HEK293 (cell line): ENCODE results near the gene IKZF2.

Experiments used
- CTCF ChIA-PET: fragments of 350-600 bp; formaldehyde crosslinking; extraction: SDS; loops from one replicate; lab custom pipeline; 2021; ENCODE audit warnings: antibody characterized with exemption; lab: Yijun Ruan, JAX
- POLR2A ChIA-PET: fragments of 300-600 bp; formaldehyde crosslinking; extraction: SDS; loops from one replicate; lab custom pipeline; 2020; ENCODE audit warnings: antibody characterized with exemption, inconsistent platforms; lab: Yijun Ruan, JAX
- H3K27ac ChIP-seq: fragments of 200-500 bp; sonication (Bioruptor generic); 2 replicates; pipeline ENCODE4 v1.5.1; 2014; ENCODE audit warnings: low read depth, low read length, control low read depth, inconsistent platforms; ENCODE audit errors: extremely low read depth
- H3K36me3 ChIP-seq, 2 experiments: fragments of 200-500 bp in 1 of 2; sonication (Bioruptor generic) in 1 of 2; 1 replicate in 1 of 2; 2 replicates in 1 of 2; pipeline ENCODE4 v1.5.1; 2014 to 2017; ENCODE audit warnings: inconsistent platforms in 2 of 2, low read length in 2 of 2; ENCODE audit not compliant: control insufficient read depth in 2 of 2, insufficient read depth in 1 of 2
- H3K4me1 ChIP-seq: fragments of 200-500 bp; sonication (Bioruptor generic); 2 replicates; pipeline ENCODE4 v1.5.1; 2014; ENCODE audit warnings: mild to moderate bottlenecking, low read length, inconsistent platforms; ENCODE audit not compliant: control insufficient read depth, insufficient read depth
- H3K4me3 ChIP-seq: 2 replicates; pipeline ENCODE4 v1.5.1; 2011; ENCODE audit warnings: low read depth, mild to moderate bottlenecking, control low read depth, low read length, moderate library complexity
- H3K9me3 ChIP-seq: fragments of 200-500 bp; sonication (Bioruptor generic); 2 replicates; pipeline ENCODE4 v1.5.1; 2014; ENCODE audit warnings: low read depth, low read length, inconsistent platforms; ENCODE audit not compliant: control insufficient read depth, insufficient read depth
- ATF2 ChIP-seq: fragments of 450-650 bp; formaldehyde crosslinking; IDR thresholded peaks from 2 replicates; pipeline ENCODE4 v1.5.1; 2016; ENCODE audit warnings: missing biosample characterization, missing genetic modification characterization, low read depth
- BCL11A ChIP-seq: fragments of 450-650 bp; formaldehyde crosslinking; IDR thresholded peaks from 2 replicates; pipeline ENCODE4 v1.5.1; 2016; ENCODE audit warnings: low read depth, missing biosample characterization, missing genetic modification characterization
- ZBTB10 ChIP-seq: fragments of 450-650 bp; formaldehyde crosslinking; IDR thresholded peaks from 2 replicates; pipeline ENCODE4 v1.5.1; 2016; ENCODE audit warnings: missing biosample characterization, missing genetic modification characterization
- ZBTB49 ChIP-seq: fragments of 450-650 bp; formaldehyde crosslinking; IDR thresholded peaks from 2 replicates; pipeline ENCODE4 v1.5.1; 2016; ENCODE audit warnings: missing biosample characterization, missing genetic modification characterization, low read depth
- ZNF211 ChIP-seq: fragments of 450-650 bp; formaldehyde crosslinking; IDR thresholded peaks from 2 replicates; pipeline ENCODE4 v1.5.1; 2016; ENCODE audit warnings: low read depth, missing biosample characterization, missing genetic modification characterization
- ZNF266 ChIP-seq: fragments of 450-650 bp; formaldehyde crosslinking; IDR thresholded peaks from 2 replicates; pipeline ENCODE4 v1.5.1; 2016; ENCODE audit warnings: missing biosample characterization, missing genetic modification characterization, low read depth
- ZNF311 ChIP-seq: fragments of 450-650 bp; formaldehyde crosslinking; IDR thresholded peaks from 2 replicates; pipeline ENCODE4 v1.5.1; 2017; ENCODE audit warnings: missing biosample characterization, missing genetic modification characterization, borderline replicate concordance
- ZNF350 ChIP-seq: fragments of 450-650 bp; formaldehyde crosslinking; IDR thresholded peaks from 2 replicates; pipeline ENCODE4 v1.5.0; 2017; ENCODE audit warnings: missing biosample characterization, mild to moderate bottlenecking, missing genetic modification characterization
- ZNF366 ChIP-seq: fragments of 450-650 bp; formaldehyde crosslinking; conservative IDR thresholded peaks from 2 replicates; pipeline ENCODE4 v1.5.1; 2016; ENCODE audit warnings: missing biosample characterization, missing genetic modification characterization
- ZNF423 ChIP-seq: fragments of 450-650 bp; formaldehyde crosslinking; IDR thresholded peaks from 2 replicates; pipeline ENCODE4 v1.5.1; 2016; ENCODE audit warnings: missing biosample characterization, missing genetic modification characterization
- ZNF473 ChIP-seq: fragments of 450-650 bp; formaldehyde crosslinking; IDR thresholded peaks from 2 replicates; pipeline ENCODE4 v1.5.1; 2017; ENCODE audit warnings: missing biosample characterization, missing genetic modification characterization
- ZNF48 ChIP-seq: fragments of 450-650 bp; formaldehyde crosslinking; IDR thresholded peaks from 2 replicates; pipeline ENCODE4 v1.5.1; 2016; ENCODE audit warnings: missing biosample characterization, missing genetic modification characterization
- ZNF510 ChIP-seq: fragments of 450-650 bp; formaldehyde crosslinking; IDR thresholded peaks from 2 replicates; pipeline ENCODE4 v1.5.1; 2018; ENCODE audit warnings: mild to moderate bottlenecking, missing genetic modification characterization, missing biosample characterization; ENCODE audit not compliant: insufficient replicate concordance
- ZNF645 ChIP-seq: fragments of 450-650 bp; formaldehyde crosslinking; IDR thresholded peaks from 2 replicates; pipeline ENCODE4; 2016; ENCODE audit warnings: missing biosample characterization, missing genetic modification characterization
- ZNF701 ChIP-seq: fragments of 450-650 bp; formaldehyde crosslinking; IDR thresholded peaks from 2 replicates; pipeline ENCODE4 v1.5.1; 2016; ENCODE audit warnings: missing biosample characterization, missing genetic modification characterization
- ZNF707 ChIP-seq: fragments of 450-650 bp; formaldehyde crosslinking; IDR thresholded peaks from 2 replicates; pipeline ENCODE4 v1.5.1; 2016; ENCODE audit warnings: missing biosample characterization, missing genetic modification characterization
- ZNF747 ChIP-seq: fragments of 450-650 bp; formaldehyde crosslinking; IDR thresholded peaks from 2 replicates; pipeline ENCODE4 v1.5.1; 2016; ENCODE audit warnings: missing biosample characterization, missing genetic modification characterization

Gene IKZF2

GRCh38 chr2:213147538-213147937 lies 3.9 kb downstream of the IKZF2 start:
- TF ChIP-seq ZNF701 (no peak), ZNF645 (no peak), ZNF510 (tag by site-specific recombination) (no peak), ZNF707 (tag by site-specific recombination) (no peak), ATF2 (no peak), ZBTB49 (tag by site-specific recombination) (no peak), ZNF211 (tag by site-specific recombination) (no peak)
- ChIA-PET POLR2A (no interaction called here), CTCF (no interaction called here)
- Histone ChIP-seq H3K27ac (no peak overlapping the region), H3K4me1 (peaks cover 8% of the 10 kb centered on the region; the same call in 1 of the 2 replicates), H3K36me3 (no peaks in the 10 kb centered on the region), H3K9me3 (no peaks in the 10 kb centered on the region), H3K4me3 (no peak overlapping the region)

GRCh38 chr2:213145715-213146242 lies 5.6 kb downstream of the IKZF2 start:
- no peak overlapping the region for H3K27ac ChIP-seq
- no peaks in the 10 kb centered on the region for H3K9me3 ChIP-seq
- TF ChIP-seq ZBTB10 (tag by site-specific recombination) (no peak), ZNF423 (tag by site-specific recombination) (no peak), ZNF48 (tag by site-specific recombination) (no peak), ZNF211 (tag by site-specific recombination) (no peak), ZNF366 (no peak), BCL11A (tag by site-specific recombination) (no peak), ZNF266 (tag by site-specific recombination) (no peak), ZNF747 (tag by site-specific recombination) (no peak), ZNF311 (tag by site-specific recombination) (no peak), ZNF473 (tag by site-specific recombination) (no peak), ZNF350 (tag by site-specific recombination) (no peak)
- ChIA-PET CTCF (no interaction called here), POLR2A (no interaction called here)
- no peaks in the 10 kb centered on the region for H3K36me3 ChIP-seq
- H3K4me1 ChIP-seq: peaks cover 8% of the 10 kb centered on the region; the same call in 1 of the 2 replicates
- no peak overlapping the region for H3K4me3 ChIP-seq
